GM21723 (cell line): ENCODE data around the gene DEPDC7.
"Not testable (repeated sequence)": the region's sequence is repeated elsewhere in the genome, so short reads cannot be mapped to it uniquely, and the experiment has no call there.

ENCODE experiments used
- ATAC-seq: cut with Tn5 transposase; IDR thresholded peaks from one replicate; pipeline ENCODE4 v1.9.1; 2021; ENCODE audit warnings: mild to moderate bottlenecking, moderate library complexity; ENCODE audit not compliant: unreplicated experiment

Gene DEPDC7

GRCh38 chr11:33021937-33022336, 6.3 kb downstream of the DEPDC7 start:
- no peak for ATAC-seq

- ATAC-seq: no peak
Measured at GRCh38 chr11:33025339-33025722, 9.7 kb downstream of the DEPDC7 start.

- no peak for ATAC-seq
Measured at GRCh38 chr11:33027233-33027632, 11.6 kb downstream of the DEPDC7 start.

DNA sequence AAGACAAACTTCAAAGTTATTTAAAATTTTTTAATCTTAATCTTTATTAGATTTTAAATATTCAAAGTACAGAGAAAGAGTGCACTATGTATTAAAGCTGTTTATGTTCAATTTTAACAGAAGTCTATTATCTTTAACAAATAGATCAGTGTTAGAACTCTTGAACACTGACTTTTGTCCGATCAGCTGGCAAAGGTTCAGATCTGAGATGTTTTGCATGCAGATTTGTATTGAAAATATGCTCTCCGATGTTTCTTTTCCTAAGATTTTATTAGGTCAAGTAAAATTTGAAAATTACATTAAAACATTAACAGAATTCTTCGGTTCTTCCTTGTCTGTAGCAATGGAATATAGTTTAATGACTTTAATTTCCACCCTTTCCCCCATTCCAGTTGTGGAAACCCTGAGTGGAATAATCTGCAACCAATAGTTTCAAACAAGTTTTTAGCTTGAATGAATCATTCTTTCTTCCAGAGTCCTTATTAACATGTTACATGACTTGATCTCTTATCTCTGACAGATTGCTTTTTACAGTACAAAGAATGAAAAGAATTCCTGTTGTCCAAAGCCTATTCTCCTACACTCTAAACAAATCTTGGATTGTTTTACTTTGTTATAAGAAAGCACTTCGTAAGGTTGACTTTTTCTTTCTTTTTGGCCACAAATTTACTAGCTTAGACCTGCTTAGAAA, 12.3 kb downstream of the DEPDC7 start:
- ATAC-seq: no peak

- no peak for ATAC-seq
Measured at GRCh38 chr11:33028537-33028914, 12.8 kb downstream of the DEPDC7 start.

DNA sequence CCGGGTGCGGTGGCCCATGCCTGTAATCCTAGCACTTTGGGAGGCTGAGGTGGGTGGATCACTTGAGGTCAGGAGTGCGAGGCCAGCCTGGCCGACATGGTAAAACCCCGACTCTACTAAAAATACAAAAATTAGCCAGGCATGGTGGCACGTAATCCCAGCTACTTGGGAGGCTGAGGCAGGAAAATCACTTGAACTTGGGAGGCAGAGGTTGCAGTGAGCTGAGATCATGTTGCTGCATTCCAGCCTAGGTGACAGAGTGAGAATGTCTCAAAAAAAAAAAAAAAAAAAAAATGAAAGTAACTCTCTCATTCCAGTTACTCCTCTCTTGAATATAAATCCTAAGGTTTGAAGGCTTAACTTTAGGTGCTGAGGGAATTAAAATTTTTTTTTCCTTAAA, 13.5 kb downstream of the DEPDC7 start:
- not testable (repeated sequence) for ATAC-seq

- no peak for ATAC-seq
Measured at GRCh38 chr11:33033493-33033892, 17.8 kb downstream of the DEPDC7 start.

GRCh38 chr11:33035011-33035410, 19.3 kb downstream of the DEPDC7 start:
- ATAC-seq: no peak

- peak; percentile 82 for ATAC-seq
Measured at GRCh38 chr11:33039274-33040032, 23.8 kb downstream of the DEPDC7 start, which contains the start of gene TCP11L1. TSS of gene TCP11L1 (plus strand) at chr11:33039572. CDS start at chr11:33043774, 4,202 bp downstream.

DNA sequence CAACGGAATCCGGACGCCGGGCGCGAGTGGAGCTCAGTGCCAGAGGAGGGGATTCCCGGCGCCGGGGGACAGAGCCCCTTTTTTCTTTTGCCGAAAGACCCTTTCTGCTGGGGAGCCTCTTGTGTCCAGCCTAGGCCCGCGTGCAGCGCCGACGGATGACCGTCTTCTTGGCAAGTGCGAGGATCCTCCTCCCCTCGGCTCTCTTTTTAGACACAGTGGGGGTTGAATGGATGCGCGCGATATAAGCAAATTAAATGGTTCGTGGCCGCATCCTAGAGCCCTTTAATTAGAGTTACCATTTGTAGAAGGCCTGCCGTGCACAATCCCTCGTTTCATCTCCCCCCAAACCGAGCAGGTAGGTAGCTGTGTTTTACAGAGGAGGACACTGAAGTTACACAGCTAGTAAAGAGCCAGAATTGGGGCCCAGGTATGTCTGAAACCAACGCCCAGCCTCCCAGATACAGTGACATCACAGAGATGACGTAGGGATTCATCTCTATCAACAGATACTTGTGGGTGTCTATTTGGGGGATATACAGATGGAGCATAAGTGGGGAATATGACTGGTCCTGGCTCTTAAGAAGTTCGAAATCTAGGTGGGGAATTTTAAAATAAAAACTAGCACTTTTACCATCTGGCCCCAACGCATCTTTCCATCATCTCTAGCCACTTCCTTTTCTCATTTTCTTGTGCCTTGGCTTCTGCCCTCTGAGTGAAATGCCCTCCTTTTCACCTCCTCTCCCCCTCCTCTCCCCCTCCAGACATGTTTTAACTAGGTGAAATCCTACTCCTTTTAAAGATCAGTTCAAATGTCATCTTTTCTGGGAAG, 24.6 kb downstream of the DEPDC7 start:
- ATAC-seq: peak; percentile 30

DNA sequence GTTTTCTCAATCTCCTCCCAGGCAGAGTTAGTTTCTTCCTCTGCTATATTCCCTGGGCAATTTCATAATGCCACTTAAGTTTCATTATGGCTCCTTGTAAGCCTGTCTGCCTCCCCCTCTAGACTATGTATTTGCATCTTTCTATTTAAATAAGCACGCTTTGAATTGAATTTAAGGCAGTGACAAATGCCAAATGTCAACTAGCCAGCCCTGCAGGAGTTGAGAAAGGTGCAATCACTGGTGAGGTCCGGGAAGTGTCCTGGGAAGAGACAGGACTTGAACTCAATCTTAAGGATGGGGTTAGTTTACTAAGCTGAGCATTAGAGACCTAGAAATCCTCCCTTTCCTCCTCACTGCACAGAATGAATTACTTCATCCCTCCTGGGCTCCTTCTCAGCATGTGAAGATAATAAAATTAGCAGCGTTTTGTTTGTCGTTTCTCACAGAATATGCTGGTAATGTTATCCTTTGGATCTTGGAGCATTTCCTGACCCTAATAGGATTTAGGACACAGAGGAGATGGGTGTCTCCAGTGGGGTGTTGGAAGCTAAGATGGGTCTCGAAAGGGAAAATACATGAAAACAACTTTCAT, 25.3 kb downstream of the DEPDC7 start:
- ATAC-seq: no peak

DNA sequence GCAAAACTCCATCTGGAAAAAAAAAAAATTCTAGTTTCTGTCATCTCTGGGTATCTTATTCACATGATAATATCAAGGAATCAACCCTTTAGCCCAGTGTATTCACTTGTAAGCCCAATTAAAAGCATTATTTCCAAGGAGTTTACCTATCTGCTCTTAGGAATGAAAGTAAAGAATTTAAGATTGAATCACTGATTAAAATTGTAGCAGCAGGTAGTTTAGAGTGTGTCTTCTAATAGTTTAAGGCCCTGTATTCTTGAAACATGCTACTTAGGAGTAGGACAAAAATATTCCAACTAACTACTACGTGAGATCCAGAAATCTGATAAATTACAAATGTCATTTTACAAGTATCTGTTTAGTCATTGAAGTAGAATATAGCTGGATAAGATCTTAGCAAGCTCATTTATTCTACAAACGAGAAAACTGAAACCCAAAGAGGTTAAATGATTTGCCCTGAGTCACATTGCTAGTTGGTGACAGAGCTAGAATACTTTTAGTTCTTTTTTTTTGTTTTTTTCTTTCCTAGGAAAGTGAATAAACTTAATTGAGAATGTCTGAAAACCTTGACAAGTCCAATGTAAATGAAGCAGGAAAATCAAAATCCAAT, 27.6 kb downstream of the DEPDC7 start:
- ATAC-seq: no peak

- ATAC-seq: no peak
Measured at GRCh38 chr11:33044285-33044756, 28.6 kb downstream of the DEPDC7 start.

DNA sequence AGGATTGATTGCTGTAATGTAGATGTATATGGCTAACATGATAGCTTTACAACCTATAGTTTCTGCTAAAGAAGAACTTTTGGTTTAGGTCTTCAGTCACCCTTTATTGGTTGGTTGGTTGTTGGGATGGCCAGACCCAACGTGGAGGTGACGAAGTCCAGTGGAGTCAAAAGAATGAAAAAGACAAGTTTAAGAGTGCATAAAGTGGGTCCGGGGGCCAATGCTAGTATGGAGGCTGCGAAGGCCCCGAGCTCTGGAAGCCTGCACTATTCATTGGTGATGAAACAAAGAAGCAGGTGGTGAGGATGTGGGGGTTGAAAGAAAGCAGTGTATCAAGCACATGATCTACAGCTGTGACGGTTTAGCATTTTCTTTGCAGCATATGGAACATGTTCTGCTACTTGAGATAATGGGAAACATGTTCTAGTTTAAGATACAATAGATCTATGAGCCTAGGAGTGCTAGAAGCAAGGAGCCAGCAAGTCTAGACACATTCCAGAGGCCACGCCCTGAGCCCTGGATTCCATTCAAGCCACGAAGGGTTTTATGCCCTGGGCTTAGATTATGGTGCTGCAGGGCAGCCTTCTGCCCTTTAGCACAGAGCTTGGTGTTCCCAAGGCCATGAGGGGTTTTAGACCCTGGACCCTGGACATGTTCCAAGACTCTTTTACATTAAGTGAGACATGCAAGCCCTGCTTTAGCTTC, 30.0 kb downstream of the DEPDC7 start:
- no peak for ATAC-seq

GRCh38 chr11:33048701-33049100, 33.0 kb downstream of the DEPDC7 start:
- not testable (repeated sequence) for ATAC-seq

DNA sequence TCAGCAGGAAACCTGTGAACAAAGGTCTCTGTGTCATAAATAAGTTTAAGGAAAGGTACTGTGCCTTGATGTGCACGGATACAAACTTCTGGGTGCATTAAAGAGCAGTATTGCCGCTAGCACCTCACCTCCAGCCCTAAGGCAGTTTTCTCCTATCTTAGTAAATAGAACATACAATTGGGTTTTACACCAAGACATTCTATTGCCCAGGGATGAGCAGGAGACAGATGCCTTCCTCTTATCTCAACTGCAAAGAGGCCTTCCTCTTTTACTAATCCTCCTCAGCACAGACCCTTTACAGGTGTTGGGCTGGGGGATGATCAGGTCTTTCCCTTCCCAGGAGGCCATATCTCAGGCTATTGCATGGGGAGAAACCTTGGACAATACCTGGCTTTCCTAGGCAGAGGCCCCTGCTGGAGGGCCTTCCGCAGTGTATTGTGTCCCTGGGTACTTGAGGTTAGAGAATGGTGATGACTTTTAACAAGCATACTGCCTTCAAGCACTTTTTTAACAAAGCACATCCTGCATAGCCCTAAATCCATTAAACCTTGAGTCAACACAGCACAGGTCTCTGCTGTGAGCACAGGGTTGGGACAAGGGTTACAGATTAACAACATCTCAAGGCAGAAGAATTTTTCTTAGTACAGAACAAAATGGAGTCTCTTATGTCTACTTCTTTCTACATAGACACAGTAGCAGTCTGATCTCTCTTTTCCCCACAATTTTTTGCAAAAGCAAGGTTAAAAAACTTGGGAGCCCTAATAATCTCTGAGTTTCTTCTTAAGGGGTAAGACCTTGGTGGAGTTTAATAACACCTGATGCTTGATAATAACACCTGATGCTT, 34.1 kb downstream of the DEPDC7 start:
- ATAC-seq: not testable (repeated sequence)

GRCh38 chr11:33052231-33052630, 36.6 kb downstream of the DEPDC7 start:
- ATAC-seq: no peak

DNA sequence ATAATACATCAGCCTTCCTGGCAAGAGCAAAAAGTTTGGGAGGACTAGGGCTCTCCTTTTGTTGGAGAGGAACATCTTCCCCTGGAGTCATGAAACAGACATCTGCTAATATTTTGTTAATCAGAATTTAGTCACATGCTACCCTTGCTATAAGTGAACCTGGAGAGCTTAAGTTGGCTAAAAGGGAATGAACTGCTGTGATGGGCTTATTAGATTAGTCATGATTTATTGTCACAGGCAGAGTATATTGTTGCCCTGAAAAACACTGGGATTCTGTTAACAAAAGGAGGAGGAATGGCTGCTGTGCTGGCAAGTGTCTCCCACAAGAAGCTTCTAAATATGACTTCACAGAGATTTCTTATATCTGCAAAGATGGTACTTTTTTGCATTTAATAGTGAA, 39.7 kb downstream of the DEPDC7 start:
- ATAC-seq: no peak

GRCh38 chr11:33057284-33057683, 41.6 kb downstream of the DEPDC7 start:
- no peak for ATAC-seq
